SJSA1 (cell line): Measurements from ENCODE around the gene VSTM4. TPM values are rescaled to one million over a fixed set of nuclear protein-coding genes. Genes with fewer than 3 reads are reported as not detected.

Experiments
- DNase-seq, 2 experiments: peaks; one replicate each; pipeline ENCODE4 v3.0.0-alpha.2; 2015 to 2020; ENCODE audit warnings: low spot score in 2 of 2, low read depth in 1 of 2
- H3K27ac ChIP-seq: fragments of 250-450 bp; sonication (Bioruptor Pico); 2 replicates; pipeline ENCODE4 v1.5.1; 2020; ENCODE audit warnings: mild to moderate bottlenecking, moderate library complexity
- H3K27me3 ChIP-seq: fragments of 250-450 bp; sonication (Bioruptor Pico); replicated peaks from 2 replicates; pipeline ENCODE4 v1.5.1; 2020; ENCODE audit warnings: mild to moderate bottlenecking, moderate library complexity
- H3K36me3 ChIP-seq: fragments of 250-450 bp; sonication (Bioruptor Pico); 2 replicates; pipeline ENCODE4 v1.5.1; 2020; ENCODE audit warnings: mild to moderate bottlenecking
- H3K4me1 ChIP-seq: fragments of 250-450 bp; sonication (Bioruptor Pico); replicated peaks from 2 replicates; pipeline ENCODE4 v1.6.1; 2021; ENCODE audit warnings: mild to moderate bottlenecking
- H3K4me3 ChIP-seq: fragments of 250-450 bp; sonication (Bioruptor Pico); 2 replicates; pipeline ENCODE4 v1.5.1; 2020; ENCODE audit warnings: mild to moderate bottlenecking
- H3K9me3 ChIP-seq: fragments of 250-450 bp; sonication (Bioruptor Pico); replicated peaks from 2 replicates; pipeline ENCODE4 v1.5.1; 2020; ENCODE audit warnings: mild to moderate bottlenecking
- total RNA-seq: library from RNA; depleted of rRNA; stranded (reverse); fragments of >200 nt; shearing (Covaris generic); gene quantifications from 2 replicates; pipeline ENCODE4 v1.2.3, GENCODE V29; 2014; rRNA removed

The VSTM4 gene
- total RNA-seq: 1.8 and 3.7 TPM in 2 replicates

- Histone ChIP-seq H3K4me1 (peaks cover 9% of the 10 kb centered on the region), H3K27me3 (no peaks in the 10 kb centered on the region), H3K36me3 (0 out of 2 replicates have a peak, but pooled peaks cover 4% of the 10 kb centered on the region), H3K4me3 (peak within 1 kb of the TSS; percentile 71), H3K27ac (peak within 1 kb of the TSS; percentile 53), H3K9me3 (no peaks in the 10 kb centered on the region)
- DNase-seq: peak; percentile 61 to 63
Measured at GRCh38 chr10:49115015-49115795, at the start of gene VSTM4. Gene VSTM4 (minus strand): TSS chr10:49115522. CDS start chr10:49115485, 37 bp downstream.

- H3K4me3 ChIP-seq: no peak overlapping the region
- H3K36me3 ChIP-seq: no peaks in the 10 kb centered on the region
- H3K9me3 ChIP-seq: no peaks in the 10 kb centered on the region
- DNase-seq: peak in 1 of 2 experiments; percentile 9
- no peaks in the 10 kb centered on the region for H3K27me3 ChIP-seq
- H3K4me1 ChIP-seq: peaks cover 19% of the 10 kb centered on the region
- H3K27ac ChIP-seq: no peak overlapping the region
Measured at GRCh38 chr10:49164559-49165188, 49.4 kb upstream of the VSTM4 start.

GRCh38 chr10:49163741-49164140, 48.4 kb upstream of the VSTM4 start:
- H3K27ac ChIP-seq: no peak overlapping the region
- no peaks in the 10 kb centered on the region for H3K9me3 ChIP-seq
- H3K27me3 ChIP-seq: no peaks in the 10 kb centered on the region
- peaks cover 19% of the 10 kb centered on the region for H3K4me1 ChIP-seq
- no peak overlapping the region for H3K4me3 ChIP-seq
- DNase-seq: peak in 1 of 2 experiments; percentile 14
- no peaks in the 10 kb centered on the region for H3K36me3 ChIP-seq

- Histone ChIP-seq H3K27me3 (no peaks in the 10 kb centered on the region), H3K27ac (no peak overlapping the region), H3K4me1 (peaks cover 19% of the 10 kb centered on the region), H3K4me3 (no peak overlapping the region), H3K36me3 (no peaks in the 10 kb centered on the region), H3K9me3 (no peaks in the 10 kb centered on the region)
- DNase-seq: no peak
Measured at GRCh38 chr10:49162761-49163310, 47.5 kb upstream of the VSTM4 start.

GRCh38 chr10:49162063-49162462, 46.7 kb upstream of the VSTM4 start:
- no peaks in the 10 kb centered on the region for H3K36me3 ChIP-seq
- no peak overlapping the region for H3K27ac ChIP-seq

GRCh38 chr10:49161411-49161997, 46.2 kb upstream of the VSTM4 start:
- H3K27ac ChIP-seq: no peak overlapping the region
- H3K4me3 ChIP-seq: no peak overlapping the region
- no peaks in the 10 kb centered on the region for H3K27me3 ChIP-seq
- H3K4me1 ChIP-seq: peaks cover 19% of the 10 kb centered on the region
- no peaks in the 10 kb centered on the region for H3K9me3 ChIP-seq
- H3K36me3 ChIP-seq: no peaks in the 10 kb centered on the region
- DNase-seq: peak in 1 of 2 experiments; percentile 35

More at GRCh38 chr10:49162063-49162462, 46.7 kb upstream of the VSTM4 start:
- Histone ChIP-seq H3K4me1 (peaks cover 19% of the 10 kb centered on the region), H3K9me3 (no peaks in the 10 kb centered on the region), H3K27me3 (no peaks in the 10 kb centered on the region), H3K4me3 (no peak overlapping the region)
- DNase-seq: no peak

GRCh38 chr10:49160814-49161213, 45.5 kb upstream of the VSTM4 start:
- H3K4me1 ChIP-seq: peaks cover 19% of the 10 kb centered on the region
- H3K9me3 ChIP-seq: no peaks in the 10 kb centered on the region
- H3K27ac ChIP-seq: no peak overlapping the region
- H3K4me3 ChIP-seq: no peak overlapping the region
- no peak for DNase-seq
- no peaks in the 10 kb centered on the region for H3K36me3 ChIP-seq
- no peaks in the 10 kb centered on the region for H3K27me3 ChIP-seq

- H3K4me1 ChIP-seq: peaks cover 19% of the 10 kb centered on the region
- no peaks in the 10 kb centered on the region for H3K36me3 ChIP-seq
- no peak overlapping the region for H3K4me3 ChIP-seq
- H3K9me3 ChIP-seq: no peaks in the 10 kb centered on the region
- H3K27ac ChIP-seq: no peak overlapping the region
- no peak for DNase-seq
- H3K27me3 ChIP-seq: no peaks in the 10 kb centered on the region
Measured at GRCh38 chr10:49160110-49160509, 44.8 kb upstream of the VSTM4 start.

GRCh38 chr10:49158915-49159314, 43.6 kb upstream of the VSTM4 start:
- peaks cover 17% of the 10 kb centered on the region for H3K4me1 ChIP-seq
- H3K27ac ChIP-seq: no peak overlapping the region
- H3K9me3 ChIP-seq: no peaks in the 10 kb centered on the region
- H3K27me3 ChIP-seq: no peaks in the 10 kb centered on the region
- no peak overlapping the region for H3K4me3 ChIP-seq
- DNase-seq: no peak
- no peaks in the 10 kb centered on the region for H3K36me3 ChIP-seq

- no peaks in the 10 kb centered on the region for H3K27me3 ChIP-seq
- no peaks in the 10 kb centered on the region for H3K36me3 ChIP-seq
- no peaks in the 10 kb centered on the region for H3K9me3 ChIP-seq
- DNase-seq: no peak
- no peak overlapping the region for H3K27ac ChIP-seq
- no peak overlapping the region for H3K4me3 ChIP-seq
- H3K4me1 ChIP-seq: peaks cover 12% of the 10 kb centered on the region
Measured at GRCh38 chr10:49158404-49158803, 43.1 kb upstream of the VSTM4 start.

- Histone ChIP-seq H3K4me3 (no peak overlapping the region), H3K9me3 (no peaks in the 10 kb centered on the region), H3K27me3 (no peaks in the 10 kb centered on the region), H3K36me3 (no peaks in the 10 kb centered on the region), H3K4me1 (peaks cover 9% of the 10 kb centered on the region), H3K27ac (no peak overlapping the region)
- DNase-seq: no peak
Measured at GRCh38 chr10:49157229-49157628, 41.9 kb upstream of the VSTM4 start.

GRCh38 chr10:49154641-49155040, 39.3 kb upstream of the VSTM4 start:
- Histone ChIP-seq H3K4me3 (no peak overlapping the region), H3K36me3 (no peaks in the 10 kb centered on the region), H3K9me3 (no peaks in the 10 kb centered on the region), H3K27ac (no peak overlapping the region), H3K27me3 (no peaks in the 10 kb centered on the region), H3K4me1 (no peaks in the 10 kb centered on the region; the same call in 1 of the 2 replicates)
- DNase-seq: no peak

- DNase-seq: no peak
- H3K9me3 ChIP-seq: no peaks in the 10 kb centered on the region
- no peaks in the 10 kb centered on the region for H3K36me3 ChIP-seq
- H3K4me1 ChIP-seq: no peaks in the 10 kb centered on the region; the same call in 1 of the 2 replicates
- H3K4me3 ChIP-seq: no peak overlapping the region
- no peaks in the 10 kb centered on the region for H3K27me3 ChIP-seq
- H3K27ac ChIP-seq: no peak overlapping the region
Measured at GRCh38 chr10:49153971-49154370, 38.6 kb upstream of the VSTM4 start.

- H3K36me3 ChIP-seq: no peaks in the 10 kb centered on the region
- no peaks in the 10 kb centered on the region for H3K9me3 ChIP-seq
- H3K27ac ChIP-seq: no peak overlapping the region
- H3K4me1 ChIP-seq: no peaks in the 10 kb centered on the region
- no peaks in the 10 kb centered on the region for H3K27me3 ChIP-seq
- no peak for DNase-seq
- H3K4me3 ChIP-seq: no peak overlapping the region
Measured at GRCh38 chr10:49153115-49153514, 37.8 kb upstream of the VSTM4 start.
